ENCODE results near the gene HJV.
"Not testable (repeated sequence)": the region's sequence is repeated elsewhere in the genome, so short reads cannot be mapped to it uniquely, and the experiment has no call there.

The HJV gene, protein sequence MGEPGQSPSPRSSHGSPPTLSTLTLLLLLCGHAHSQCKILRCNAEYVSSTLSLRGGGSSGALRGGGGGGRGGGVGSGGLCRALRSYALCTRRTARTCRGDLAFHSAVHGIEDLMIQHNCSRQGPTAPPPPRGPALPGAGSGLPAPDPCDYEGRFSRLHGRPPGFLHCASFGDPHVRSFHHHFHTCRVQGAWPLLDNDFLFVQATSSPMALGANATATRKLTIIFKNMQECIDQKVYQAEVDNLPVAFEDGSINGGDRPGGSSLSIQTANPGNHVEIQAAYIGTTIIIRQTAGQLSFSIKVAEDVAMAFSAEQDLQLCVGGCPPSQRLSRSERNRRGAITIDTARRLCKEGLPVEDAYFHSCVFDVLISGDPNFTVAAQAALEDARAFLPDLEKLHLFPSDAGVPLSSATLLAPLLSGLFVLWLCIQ

DNA sequence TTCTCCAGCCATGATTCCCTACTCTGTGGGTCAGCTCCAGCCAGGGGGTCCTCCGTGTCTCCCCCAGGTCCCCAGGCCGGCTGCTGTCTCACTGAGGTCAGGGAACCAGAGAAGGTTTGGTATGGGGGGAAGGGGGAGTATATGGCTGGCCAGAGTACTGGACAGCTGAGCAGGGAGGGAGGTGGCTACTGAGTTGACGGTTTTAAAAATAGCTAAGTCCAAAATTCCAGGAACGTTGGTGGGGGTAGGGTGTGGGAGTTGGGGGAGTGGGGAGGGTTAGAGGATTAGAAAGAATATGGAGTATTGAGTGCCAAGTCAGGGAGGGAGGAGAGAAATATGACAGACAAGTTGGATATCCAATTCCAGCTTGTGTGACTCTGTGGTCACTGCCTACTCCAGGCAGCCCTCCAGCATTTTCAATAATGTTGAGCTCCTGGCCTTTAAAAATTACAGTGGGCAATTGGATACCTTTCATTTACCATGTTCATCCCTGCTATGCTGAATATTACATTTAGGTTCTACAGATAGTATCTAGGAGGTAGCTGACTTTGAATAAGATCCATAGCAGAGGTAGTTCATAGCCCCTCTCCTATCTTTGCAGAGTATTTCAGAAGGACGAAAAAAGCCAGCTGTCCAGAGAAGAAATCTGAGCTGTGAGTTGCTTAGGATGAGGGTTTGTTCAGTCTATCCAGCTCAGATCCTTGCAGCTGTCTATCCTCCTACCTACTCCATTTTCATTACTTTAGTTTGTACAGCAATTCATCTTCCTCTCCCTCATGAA is at the start of gene HJV:
TSS of gene HJV (minus strand) at position 114 of the 781 bp plus-strand sequence. CDS start 1,504 bp downstream, outside the sequence.
- no peak for DNase-seq (ENCODE audit: low spot score)
- no peak for FAIRE-seq

DNA sequence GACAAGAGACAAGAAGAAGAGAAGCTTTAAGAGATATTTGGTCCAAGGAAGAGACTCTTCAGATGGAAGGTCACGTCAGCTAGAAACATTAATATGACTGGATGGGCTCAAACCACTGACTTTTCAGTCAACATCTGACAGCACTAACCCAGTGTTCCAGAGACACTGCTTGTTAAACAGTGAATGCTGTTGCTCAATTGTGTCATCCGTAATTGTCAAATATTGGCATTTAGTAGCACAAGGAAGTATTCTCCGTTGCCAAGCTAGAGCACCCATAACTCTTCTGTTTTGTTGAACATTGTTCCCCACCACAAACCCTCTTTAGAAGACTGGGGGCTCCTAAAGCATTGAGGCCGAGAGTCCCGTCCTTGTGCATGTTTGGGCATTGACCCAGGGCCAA is 37.6 kb upstream of the HJV start:
- not testable (repeated sequence) for DNase-seq (ENCODE audit: low spot score)

DNA sequence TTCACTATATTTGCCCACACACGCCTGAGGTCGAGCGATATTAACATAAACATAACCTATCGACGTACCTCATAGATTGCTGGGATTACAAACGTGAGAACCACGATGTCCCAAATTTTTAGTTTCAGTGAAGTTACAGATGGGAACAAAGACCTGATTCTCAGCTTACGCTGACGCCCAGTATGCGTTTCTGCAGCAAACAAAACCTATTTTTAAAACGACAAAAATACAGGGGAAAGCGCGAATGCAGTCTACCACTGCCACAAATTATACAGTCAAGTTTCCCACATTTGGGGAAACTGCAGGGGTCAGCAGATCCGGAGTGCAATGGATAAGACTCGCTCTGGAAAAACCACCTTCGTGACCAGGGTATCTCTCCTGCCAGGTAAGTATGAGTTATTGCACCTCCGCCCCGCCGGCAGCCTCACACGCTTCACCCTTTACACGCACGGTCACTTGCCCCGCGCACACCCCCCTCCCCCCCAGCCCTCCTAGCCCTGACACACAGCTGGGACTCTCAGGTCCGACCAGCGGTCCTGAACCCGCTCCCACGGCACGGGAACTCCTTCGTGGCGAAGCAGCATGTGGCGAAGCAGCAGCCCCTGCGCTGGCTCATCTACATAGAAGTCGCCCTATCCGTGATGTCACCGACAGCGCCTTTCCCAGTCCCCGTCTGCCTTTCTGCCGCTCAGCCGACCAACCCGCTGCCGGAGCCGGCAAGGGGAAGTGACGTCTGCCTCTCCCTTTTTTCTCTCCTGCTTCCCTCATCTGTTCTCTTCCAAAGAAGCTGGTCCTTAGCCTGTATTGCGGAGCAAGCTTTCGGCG is 30.5 kb upstream of the HJV start:
- DNase-seq (ENCODE audit: low spot score), result peak; percentile 99
- not testable (repeated sequence) for FAIRE-seq

More for the DNA sequence above, 37.6 kb upstream of the HJV start:
- FAIRE-seq, result not testable (repeated sequence)

DNA sequence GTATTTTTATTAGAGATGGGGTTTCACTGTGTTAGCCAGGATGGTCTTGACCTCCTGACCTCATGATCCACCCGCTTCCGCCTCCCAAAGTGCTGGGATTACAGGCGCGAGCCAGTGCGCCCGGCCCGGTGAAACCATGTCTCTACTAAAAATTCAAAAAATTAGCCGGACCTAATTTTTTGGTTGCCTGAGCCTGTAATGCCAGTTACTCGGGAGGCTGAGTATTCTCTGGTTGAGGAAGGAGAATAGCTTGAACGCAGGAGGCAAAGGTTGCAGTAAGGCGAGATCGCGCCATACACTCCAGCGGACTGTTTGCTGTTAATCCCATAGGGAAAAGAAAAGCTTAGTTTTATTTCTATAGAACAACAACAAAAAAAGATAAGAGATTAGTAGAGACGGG is 29.9 kb upstream of the HJV start:
- FAIRE-seq, result no peak
- DNase-seq (ENCODE audit: low spot score), result no peak

DNA sequence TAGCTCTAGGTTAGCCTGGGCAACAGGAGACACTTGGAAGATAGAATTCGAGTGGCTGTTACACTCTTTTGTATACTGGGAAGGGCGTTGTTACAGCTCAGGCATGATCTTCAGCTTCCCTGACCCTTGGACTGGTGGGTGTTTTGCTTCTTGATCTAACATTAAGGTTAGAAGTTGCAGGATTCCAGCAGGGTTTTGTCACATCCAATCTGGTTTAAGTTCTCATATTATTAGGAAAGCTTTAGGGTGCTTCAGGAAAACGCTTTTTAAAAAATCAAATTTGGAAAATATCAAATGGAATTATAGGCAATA is 29.1 kb upstream of the HJV start:
- not testable (repeated sequence) for DNase-seq (ENCODE audit: low spot score); FAIRE-seq

DNA sequence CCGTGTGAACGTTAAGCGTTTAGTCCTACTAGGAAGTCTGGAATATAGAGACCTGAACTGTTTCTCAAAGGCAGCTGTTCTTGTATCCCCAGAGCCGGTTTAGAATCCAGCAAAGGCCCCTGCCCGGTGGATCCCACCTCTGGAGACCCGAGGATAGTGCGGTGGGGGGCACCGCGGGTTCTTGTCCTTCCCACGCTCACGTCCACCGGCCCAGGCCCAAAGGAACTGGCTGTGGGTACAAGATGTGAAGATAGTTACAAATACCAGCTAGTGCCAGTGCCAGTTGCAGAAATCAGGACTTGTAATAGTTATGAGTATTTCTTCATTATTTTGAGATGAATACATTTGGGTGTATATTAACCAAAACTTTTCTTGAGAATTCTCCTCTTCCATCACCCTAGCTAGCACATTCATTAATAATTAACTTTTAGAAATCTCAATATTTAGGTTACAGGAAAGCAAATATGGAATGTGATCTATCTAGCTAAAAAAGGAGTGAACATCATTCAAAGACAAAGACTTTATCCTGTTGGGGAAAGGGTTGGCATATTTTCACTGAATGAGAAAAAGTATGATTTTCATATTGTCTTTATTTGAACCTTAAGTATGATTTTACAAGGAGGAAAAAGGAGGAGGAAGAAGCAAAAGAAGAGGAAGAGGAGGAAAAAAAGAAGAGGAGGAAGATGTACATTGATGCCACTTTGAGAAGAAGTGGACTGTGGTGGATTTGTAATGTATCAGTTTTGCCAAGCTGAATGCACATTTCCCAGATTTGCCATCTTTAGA is 28.5 kb upstream of the HJV start:
- FAIRE-seq, result not testable (repeated sequence)
- peak; percentile 4 for DNase-seq (ENCODE audit: low spot score)

DNA sequence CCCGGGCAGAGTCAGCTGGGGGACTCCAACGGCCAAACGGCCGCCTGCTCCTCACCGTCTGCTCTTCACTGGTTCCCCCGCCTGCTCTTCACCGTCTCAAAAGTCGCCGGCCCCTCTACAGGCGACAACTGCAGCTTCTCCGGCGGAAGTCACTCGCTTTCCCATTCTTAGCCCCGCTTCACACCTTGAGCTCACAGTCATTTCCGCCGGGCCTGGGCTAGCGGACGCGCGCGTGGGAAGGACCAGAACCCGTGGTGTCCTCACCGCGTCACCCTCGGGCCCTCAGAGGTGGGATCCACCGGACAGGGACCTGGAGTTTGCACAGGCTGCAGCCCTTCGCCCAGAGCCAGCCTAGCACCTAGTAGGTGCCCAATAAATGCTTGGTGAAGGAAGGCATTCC is 27.9 kb upstream of the HJV start:
- FAIRE-seq, result no peak
- no peak for DNase-seq (ENCODE audit: low spot score)

DNA sequence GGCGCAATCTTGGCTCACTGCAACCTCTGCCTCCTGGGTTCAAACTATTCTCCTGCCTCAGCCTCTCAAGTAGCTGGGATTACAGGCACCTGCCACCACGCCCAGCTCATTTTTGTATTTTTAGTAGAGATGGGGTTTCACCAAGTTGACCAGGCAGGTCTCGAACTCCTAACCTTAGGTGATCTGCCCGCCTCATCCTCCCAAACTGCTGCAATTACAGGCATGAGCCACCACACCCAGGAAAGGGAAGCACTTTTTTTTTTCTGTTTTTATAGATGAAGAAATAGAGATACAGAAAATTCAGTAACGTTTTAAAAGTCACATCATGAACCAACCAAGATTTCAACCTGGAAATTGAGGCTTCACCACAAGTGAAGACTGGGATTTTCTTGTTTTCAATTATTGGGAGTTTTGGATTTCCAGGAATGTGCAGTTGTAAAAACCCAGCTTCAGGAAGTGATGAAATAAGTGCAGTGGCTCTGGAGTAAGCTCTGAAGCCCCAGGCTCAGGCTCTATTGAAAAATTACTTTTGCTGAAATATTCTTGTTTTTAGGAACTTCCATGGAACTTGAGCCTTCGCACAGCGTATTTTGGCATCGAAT is 27.1 kb upstream of the HJV start:
- not testable (repeated sequence) for DNase-seq (ENCODE audit: low spot score)

DNA sequence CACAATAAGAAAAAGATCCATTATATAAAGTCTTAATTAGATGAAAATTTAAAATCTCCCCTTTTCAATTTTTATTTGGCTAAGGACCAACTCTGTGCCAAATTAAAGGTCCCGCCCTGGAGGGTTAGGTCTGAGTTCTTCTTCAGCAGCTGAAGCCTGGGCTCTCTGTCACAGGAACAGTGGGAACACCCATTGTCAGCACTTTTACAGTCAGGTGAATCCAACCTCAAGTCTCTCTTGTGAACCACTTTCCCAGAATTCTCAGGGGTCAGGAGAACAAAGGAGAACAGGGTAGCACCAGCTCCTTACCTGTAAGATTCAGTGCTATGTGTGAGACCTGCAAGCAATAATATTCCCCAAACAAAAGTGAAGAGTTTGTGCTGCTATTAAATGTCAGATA is 25.1 kb upstream of the HJV start:
- FAIRE-seq, result no peak

More for the DNA sequence above, 27.1 kb upstream of the HJV start:
- FAIRE-seq, result not testable (repeated sequence)

DNA sequence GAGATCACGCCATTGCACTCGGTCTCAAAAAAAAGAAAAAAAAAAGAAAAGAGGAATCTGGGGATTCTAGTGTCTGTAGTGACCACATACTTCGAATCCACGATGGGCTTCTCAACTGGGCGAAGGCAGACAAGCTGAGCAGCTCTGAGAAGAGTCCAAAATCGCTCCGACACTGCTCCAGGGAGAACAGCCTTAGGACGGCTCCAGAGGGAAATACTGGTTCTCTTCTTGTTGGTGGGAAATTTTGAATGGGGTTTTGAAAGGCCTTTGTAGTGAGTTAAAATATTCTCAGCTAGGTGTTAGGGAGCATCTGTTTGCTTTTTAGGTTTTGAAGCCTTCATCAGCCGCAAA is 18.3 kb upstream of the HJV start:
- DNase-seq (ENCODE audit: low spot score) (no peak), FAIRE-seq (no peak)

More for the DNA sequence above, 25.1 kb upstream of the HJV start:
- DNase-seq (ENCODE audit: low spot score), result no peak

DNA sequence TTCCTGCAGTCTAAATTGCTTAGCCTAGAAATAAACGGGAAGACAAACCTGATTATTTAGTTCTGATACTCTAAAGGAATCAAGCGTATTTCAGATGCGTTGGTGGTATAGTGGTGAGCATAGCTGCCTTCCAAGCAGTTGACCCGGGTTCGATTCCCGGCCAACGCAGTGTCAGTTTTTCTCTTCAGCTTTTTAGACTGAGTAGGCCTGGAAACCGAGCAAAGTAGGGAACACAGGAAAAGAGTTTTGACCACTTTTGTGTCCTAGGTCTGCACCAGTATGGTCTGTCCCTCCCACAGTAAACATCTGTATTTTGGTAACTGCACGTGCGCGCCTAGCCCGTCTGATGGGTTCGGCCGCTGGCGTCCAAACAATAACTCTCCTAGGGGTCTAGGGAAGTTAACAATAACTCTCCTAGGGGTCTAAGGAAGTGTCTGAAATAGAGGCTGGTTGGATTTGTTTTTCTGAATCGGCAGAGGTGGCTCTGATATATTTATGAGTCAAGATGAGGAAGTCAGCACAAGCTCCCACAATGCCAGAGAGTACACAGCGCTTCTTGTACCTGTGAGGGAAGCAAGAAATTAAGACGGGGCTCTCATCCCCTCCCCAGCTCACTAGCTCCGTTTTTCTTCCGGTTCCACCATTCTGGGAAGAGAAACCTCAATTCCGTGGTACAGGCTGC is 15.6 kb upstream of the HJV start:
- DNase-seq (ENCODE audit: low spot score), result peak; percentile 91
- no peak for FAIRE-seq

DNA sequence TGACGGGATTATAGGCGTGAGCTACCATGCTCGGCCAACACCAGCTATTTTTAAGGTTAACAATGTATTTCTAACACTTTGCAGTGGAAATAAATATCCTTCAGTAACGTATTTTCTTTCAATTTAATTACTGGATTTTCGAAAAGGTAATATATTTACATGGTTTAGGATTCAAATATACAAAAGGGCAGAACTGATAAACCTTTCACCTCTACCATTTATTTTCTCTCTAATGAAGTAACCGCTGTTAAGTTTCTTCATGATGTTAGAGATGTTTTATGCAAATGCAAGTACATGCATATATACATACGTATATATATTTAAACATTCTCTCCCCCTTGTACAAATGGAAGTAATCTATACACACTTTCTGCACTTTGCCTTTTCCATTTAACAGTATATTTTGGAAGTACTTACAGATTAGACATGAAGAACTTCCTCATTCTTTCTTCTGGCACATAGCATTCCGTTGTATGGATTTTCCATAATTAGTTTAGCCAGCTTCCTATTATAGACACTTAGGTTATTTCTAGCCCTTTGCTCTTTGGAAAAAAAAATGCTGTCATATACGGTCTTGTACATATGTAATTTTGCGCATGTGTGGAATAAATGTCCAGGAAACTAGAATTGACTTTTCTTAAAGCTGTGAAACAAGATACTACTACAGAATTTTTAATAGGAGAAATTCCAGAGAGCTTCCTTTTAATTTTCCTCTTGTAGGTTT is 14.9 kb upstream of the HJV start:
- no peak for FAIRE-seq
- DNase-seq (ENCODE audit: low spot score), result no peak

DNA sequence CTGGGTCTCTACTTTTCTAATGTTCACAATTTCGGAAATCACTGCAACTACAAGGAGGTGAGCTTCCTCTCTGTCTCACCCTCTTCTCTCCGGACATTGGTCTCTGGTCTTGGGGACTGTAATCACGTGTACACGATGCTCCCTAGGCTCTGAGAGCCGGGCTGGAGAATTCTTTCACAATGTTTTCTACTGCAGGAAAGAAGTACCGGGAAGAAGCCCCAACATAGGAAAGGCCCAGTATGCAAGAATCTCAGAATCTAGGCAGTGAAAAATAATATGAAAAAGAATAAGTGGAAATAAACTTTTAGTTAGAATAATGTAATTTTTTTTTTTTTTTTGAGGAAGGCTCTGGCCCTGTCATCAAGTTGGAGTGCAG is 13.5 kb upstream of the HJV start:
- DNase-seq (ENCODE audit: low spot score) (peak; percentile 32), FAIRE-seq (no peak)

DNA sequence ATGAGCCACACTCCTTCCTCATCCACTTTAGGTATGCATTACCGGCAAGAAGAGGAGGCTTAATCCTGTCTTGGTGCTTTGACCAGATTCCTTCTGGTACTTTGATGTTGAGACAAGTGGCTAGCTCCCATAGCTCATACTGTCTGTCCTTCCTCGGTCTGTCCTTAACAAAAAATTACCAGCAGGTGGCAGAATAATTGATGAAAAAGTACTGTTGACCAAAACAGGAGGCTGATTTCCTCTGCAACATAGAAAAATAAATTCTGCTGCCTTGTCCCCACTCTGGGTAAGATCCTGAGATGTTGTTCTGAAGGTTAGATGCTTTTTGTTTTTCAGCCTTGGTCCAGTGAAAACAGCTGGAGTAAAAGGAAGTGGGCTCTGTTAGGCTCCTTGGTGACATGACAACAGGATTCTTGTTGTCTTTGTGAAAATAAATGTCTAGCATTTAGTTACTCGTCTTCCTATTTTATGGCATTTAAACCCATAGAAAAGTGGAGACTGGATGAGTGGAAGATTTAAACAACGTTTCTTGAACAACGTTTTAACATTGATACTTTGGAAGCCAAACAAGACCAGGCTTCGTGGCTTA is 11.2 kb upstream of the HJV start:
- FAIRE-seq (no peak), DNase-seq (ENCODE audit: low spot score) (peak; percentile 52)

DNA sequence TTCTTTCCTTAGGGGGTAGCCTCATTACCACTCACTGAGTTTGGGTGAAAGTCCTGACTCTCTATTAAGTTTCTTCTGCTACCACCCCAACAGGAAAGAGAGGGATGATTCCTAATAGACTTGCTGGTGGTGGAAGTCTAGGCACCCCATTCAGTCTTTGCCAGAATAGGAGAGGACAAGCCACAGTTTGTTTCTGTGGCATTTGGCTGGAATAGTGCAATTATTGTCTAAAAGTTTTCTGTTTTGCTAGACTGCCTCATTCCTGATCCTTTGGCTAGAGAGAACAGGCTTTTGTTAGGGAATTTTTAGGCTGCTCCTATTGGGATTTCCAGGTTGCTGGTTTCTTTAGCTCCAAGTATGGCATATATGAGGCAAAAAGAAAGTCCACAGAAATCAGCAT is 9.9 kb upstream of the HJV start:
- DNase-seq (ENCODE audit: low spot score) (no peak), FAIRE-seq (no peak)

DNA sequence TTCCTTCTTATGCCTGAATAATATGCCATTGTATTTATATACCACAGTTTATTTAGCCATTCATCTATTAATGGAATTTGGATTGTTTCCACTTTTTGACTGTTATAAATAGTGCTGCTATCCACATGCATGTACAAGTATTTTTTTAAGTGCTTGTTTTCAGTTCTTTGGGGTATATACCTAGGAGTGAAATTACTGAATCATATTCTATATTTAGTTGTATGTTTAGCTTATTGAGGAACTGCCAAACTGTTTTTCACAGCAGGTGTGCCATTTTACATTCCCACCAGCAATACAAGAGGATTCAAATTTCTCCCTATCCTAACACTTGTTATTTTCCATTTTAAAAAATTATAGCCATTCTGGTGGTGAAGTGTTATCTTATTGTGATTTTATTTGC is 7.6 kb upstream of the HJV start:
- FAIRE-seq (no peak), DNase-seq (ENCODE audit: low spot score) (no peak)

DNA sequence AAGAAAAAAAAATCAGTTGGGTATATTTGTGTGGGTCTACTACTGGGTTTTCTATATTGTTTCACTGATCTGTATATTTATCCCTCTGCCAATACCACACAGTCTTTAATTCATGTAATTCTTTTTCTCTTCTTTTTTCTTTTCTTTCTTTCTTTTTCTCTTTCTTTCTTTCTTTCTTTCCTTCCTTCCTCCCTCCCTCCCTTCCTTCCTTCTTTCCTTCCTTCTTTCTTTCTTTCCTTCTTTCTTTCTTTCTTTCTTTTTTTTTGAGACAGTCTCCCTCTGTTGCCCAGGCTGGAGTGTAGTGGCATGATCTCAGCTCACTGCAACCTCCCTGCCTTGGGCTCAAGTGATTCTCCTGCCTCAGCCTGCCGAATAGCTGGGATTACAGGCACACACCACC is 5.1 kb upstream of the HJV start:
- not testable (repeated sequence) for FAIRE-seq; DNase-seq (ENCODE audit: low spot score)

DNA sequence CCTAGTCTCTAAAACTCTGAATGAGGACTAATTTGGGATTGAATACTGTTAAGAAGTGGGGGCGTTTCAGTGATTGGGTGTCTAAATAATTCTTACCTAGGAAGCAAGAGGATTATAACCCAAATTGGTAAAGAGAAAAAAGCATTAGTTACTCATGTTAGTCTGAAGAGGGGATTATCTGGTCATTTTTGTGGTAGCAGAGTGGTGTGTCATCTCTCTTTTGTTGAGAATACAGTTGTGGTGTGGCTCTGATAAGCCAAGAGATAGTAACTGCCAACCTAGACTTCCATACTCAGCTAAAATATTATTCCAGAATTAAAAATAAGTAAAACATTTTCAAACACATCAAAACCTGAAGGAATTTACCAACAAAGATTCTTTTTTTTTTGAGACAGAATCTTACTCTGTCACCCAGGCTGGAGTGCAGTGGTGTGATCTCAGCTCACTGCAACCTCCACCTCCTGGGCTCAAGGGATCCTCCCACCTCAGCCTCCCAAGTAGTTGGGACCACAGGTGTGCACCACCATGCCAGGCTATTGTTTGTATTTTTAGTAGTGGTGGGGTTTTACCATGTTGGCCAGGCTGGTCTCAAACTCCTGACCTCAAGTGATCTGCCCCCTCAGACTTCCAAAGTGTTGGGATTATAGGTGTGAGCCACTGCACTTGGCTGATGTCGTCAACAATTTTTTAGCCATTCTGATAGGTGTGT is 4.4 kb upstream of the HJV start:
- DNase-seq (ENCODE audit: low spot score); FAIRE-seq: not testable (repeated sequence)
